SK-N-SH (cell line): Measurements from ENCODE around the gene SCAI.

Experiments used
- EP300 ChIP-seq, 2 experiments: IDR thresholded peaks; 2 replicates each; pipeline versions ENCODE4 v1.4.0 to v1.6.1; 2012; ENCODE audit warnings: borderline replicate concordance in 1 of 2, low read depth in 1 of 2, low read length in 1 of 2
- FOXJ3 ChIP-seq: sonication (generic); formaldehyde crosslinking; IDR thresholded peaks from 2 replicates; pipeline ENCODE4 v1.5.1; 2020; ENCODE audit warnings: mild to moderate bottlenecking, missing genetic modification reagents
- FOXM1 ChIP-seq: IDR thresholded peaks from 2 replicates; pipeline ENCODE4 v1.4.0; 2012; ENCODE audit warnings: low read depth, mild to moderate bottlenecking
- MEF2A ChIP-seq: IDR thresholded peaks from 2 replicates; pipeline ENCODE4 v1.4.0; 2012; ENCODE audit warnings: low read depth, borderline replicate concordance
- POLR2AphosphoS5 ChIP-seq: IDR thresholded peaks from 2 replicates; pipeline ENCODE4 v1.6.1; 2012; ENCODE audit warnings: low read depth, low read length
- RAD21 ChIP-seq: IDR thresholded peaks from 2 replicates; pipeline ENCODE4 v1.6.1; 2012; ENCODE audit warnings: mild to moderate bottlenecking, low read length
- SIN3A ChIP-seq: IDR thresholded peaks from 2 replicates; pipeline ENCODE4 v1.6.1; 2012; ENCODE audit warnings: low read depth, mild to moderate bottlenecking, low read length, moderate library complexity, borderline replicate concordance
- TAF1 ChIP-seq: IDR thresholded peaks from 2 replicates; pipeline ENCODE4 v1.6.1; 2012; ENCODE audit warnings: low read depth, mild to moderate bottlenecking, low read length, moderate library complexity, borderline replicate concordance
- TCF12 ChIP-seq: IDR thresholded peaks from 2 replicates; pipeline ENCODE4 v1.4.0; 2012
- YY1 ChIP-seq: IDR thresholded peaks from 2 replicates; pipeline ENCODE4 v1.4.0; 2012; ENCODE audit warnings: low read depth, mild to moderate bottlenecking
- TF ChIP-seq, protein P1 (sequence below): IDR thresholded peaks from 2 replicates; pipeline ENCODE4 v1.6.1; 2012; ENCODE audit warnings: mild to moderate bottlenecking, low read depth, low read length, moderate library complexity
- TF ChIP-seq, protein P2 (sequence below): IDR thresholded peaks from 2 replicates; pipeline ENCODE4 v1.4.0; 2012; ENCODE audit warnings: low read depth, borderline replicate concordance
- TF ChIP-seq, protein P3 (sequence below): IDR thresholded peaks from 2 replicates; pipeline ENCODE4 v1.4.0; 2012; ENCODE audit warnings: low read depth
- TF ChIP-seq, protein P4 (sequence below): fragments of 200-600 bp; sonication (generic); IDR thresholded peaks from 2 replicates; pipeline ENCODE4 v1.6.1; 2017; ENCODE audit warnings: antibody characterized with exemption, mild to moderate bottlenecking, moderate library complexity

DNA sequence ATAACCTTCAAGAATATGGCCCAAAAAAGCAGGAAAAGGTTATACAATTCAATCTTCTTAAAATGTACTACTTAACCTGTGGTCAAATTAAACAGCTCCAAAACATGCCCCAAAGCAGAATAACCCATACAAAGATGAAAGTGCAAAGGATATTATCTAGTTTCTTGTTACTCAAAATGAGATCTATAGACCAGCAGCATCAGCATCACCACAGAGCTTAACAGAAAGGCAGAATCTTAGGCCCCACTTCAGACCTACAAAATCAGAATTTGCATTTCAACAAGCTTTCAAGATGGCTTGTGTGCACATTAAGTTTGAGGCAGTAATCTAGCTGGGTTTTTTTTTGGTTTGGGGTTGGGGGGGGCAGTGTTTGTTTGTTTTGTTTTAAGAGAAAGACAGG lies 54.0 kb downstream of the SCAI start:
- no peak for TF ChIP-seq FOXM1
- TF ChIP-seq, protein P1, sequence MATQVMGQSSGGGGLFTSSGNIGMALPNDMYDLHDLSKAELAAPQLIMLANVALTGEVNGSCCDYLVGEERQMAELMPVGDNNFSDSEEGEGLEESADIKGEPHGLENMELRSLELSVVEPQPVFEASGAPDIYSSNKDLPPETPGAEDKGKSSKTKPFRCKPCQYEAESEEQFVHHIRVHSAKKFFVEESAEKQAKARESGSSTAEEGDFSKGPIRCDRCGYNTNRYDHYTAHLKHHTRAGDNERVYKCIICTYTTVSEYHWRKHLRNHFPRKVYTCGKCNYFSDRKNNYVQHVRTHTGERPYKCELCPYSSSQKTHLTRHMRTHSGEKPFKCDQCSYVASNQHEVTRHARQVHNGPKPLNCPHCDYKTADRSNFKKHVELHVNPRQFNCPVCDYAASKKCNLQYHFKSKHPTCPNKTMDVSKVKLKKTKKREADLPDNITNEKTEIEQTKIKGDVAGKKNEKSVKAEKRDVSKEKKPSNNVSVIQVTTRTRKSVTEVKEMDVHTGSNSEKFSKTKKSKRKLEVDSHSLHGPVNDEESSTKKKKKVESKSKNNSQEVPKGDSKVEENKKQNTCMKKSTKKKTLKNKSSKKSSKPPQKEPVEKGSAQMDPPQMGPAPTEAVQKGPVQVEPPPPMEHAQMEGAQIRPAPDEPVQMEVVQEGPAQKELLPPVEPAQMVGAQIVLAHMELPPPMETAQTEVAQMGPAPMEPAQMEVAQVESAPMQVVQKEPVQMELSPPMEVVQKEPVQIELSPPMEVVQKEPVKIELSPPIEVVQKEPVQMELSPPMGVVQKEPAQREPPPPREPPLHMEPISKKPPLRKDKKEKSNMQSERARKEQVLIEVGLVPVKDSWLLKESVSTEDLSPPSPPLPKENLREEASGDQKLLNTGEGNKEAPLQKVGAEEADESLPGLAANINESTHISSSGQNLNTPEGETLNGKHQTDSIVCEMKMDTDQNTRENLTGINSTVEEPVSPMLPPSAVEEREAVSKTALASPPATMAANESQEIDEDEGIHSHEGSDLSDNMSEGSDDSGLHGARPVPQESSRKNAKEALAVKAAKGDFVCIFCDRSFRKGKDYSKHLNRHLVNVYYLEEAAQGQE: no peak
- TF ChIP-seq, protein P2, sequence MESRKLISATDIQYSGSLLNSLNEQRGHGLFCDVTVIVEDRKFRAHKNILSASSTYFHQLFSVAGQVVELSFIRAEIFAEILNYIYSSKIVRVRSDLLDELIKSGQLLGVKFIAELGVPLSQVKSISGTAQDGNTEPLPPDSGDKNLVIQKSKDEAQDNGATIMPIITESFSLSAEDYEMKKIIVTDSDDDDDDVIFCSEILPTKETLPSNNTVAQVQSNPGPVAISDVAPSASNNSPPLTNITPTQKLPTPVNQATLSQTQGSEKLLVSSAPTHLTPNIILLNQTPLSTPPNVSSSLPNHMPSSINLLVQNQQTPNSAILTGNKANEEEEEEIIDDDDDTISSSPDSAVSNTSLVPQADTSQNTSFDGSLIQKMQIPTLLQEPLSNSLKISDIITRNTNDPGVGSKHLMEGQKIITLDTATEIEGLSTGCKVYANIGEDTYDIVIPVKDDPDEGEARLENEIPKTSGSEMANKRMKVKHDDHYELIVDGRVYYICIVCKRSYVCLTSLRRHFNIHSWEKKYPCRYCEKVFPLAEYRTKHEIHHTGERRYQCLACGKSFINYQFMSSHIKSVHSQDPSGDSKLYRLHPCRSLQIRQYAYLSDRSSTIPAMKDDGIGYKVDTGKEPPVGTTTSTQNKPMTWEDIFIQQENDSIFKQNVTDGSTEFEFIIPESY: no peak
- TF ChIP-seq, protein P3, sequence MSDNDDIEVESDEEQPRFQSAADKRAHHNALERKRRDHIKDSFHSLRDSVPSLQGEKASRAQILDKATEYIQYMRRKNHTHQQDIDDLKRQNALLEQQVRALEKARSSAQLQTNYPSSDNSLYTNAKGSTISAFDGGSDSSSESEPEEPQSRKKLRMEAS: no peak
- TF ChIP-seq, protein P4, sequence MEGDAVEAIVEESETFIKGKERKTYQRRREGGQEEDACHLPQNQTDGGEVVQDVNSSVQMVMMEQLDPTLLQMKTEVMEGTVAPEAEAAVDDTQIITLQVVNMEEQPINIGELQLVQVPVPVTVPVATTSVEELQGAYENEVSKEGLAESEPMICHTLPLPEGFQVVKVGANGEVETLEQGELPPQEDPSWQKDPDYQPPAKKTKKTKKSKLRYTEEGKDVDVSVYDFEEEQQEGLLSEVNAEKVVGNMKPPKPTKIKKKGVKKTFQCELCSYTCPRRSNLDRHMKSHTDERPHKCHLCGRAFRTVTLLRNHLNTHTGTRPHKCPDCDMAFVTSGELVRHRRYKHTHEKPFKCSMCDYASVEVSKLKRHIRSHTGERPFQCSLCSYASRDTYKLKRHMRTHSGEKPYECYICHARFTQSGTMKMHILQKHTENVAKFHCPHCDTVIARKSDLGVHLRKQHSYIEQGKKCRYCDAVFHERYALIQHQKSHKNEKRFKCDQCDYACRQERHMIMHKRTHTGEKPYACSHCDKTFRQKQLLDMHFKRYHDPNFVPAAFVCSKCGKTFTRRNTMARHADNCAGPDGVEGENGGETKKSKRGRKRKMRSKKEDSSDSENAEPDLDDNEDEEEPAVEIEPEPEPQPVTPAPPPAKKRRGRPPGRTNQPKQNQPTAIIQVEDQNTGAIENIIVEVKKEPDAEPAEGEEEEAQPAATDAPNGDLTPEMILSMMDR: no peak
- no peak for TF ChIP-seq POLR2AphosphoS5
- no peak for TF ChIP-seq FOXJ3 (CRISPR knock-in tag)
- TF ChIP-seq MEF2A: no peak
- TF ChIP-seq SIN3A: no peak
- TF ChIP-seq EP300 (IDR thresholded peaks at IDR 0.05; ENCODE audit: borderline replicate concordance in 1 of 2, low read depth in 1 of 2, low read length in 1 of 2): no peak
- no peak for TF ChIP-seq TAF1
- no peak for TF ChIP-seq TCF12
- no peak for TF ChIP-seq RAD21
- no peak for TF ChIP-seq YY1
